Epithelial cell of umbilical artery (primary cell): ENCODE results near the gene CD3E. TPM values are rescaled to one million over a fixed set of nuclear protein-coding genes. Genes with fewer than 3 reads are reported as not detected.

Experiments
- total RNA-seq: library from RNA; depleted of rRNA; stranded (reverse); fragments of >200 nt; gene quantifications from 2 replicates; pipeline ENCODE4 v1.2.3, GENCODE V29; 2014

CD3E gene
- not detected in 2 replicates for total RNA-seq

DNA sequence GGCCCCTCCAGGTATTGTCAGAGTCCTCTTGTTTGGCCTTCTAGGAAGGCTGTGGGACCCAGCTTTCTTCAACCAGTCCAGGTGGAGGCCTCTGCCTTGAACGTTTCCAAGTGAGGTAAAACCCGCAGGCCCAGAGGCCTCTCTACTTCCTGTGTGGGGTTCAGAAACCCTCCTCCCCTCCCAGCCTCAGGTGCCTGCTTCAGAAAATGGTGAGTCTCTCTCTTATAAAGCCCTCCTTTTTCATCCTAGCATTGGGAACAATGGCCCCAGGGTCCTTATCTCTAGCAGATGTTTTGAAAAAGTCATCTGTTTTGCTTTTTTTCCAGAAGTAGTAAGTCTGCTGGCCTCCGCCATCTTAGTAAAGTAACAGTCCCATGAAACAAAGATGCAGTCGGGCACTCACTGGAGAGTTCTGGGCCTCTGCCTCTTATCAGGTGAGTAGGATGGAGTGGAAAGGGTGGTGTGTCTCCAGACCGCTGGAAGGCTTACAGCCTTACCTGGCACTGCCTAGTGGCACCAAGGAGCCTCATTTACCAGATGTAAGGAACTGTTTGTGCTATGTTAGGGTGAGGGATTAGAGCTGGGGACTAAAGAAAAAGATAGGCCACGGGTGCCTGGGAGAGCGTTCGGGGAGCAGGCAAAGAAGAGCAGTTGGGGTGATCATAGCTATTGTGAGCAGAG lies at the start of gene CD3E:
CD3E (plus strand) TSS at position 163 of the 681 bp plus-strand sequence; CDS start at position 386, 223 bp downstream.

DNA sequence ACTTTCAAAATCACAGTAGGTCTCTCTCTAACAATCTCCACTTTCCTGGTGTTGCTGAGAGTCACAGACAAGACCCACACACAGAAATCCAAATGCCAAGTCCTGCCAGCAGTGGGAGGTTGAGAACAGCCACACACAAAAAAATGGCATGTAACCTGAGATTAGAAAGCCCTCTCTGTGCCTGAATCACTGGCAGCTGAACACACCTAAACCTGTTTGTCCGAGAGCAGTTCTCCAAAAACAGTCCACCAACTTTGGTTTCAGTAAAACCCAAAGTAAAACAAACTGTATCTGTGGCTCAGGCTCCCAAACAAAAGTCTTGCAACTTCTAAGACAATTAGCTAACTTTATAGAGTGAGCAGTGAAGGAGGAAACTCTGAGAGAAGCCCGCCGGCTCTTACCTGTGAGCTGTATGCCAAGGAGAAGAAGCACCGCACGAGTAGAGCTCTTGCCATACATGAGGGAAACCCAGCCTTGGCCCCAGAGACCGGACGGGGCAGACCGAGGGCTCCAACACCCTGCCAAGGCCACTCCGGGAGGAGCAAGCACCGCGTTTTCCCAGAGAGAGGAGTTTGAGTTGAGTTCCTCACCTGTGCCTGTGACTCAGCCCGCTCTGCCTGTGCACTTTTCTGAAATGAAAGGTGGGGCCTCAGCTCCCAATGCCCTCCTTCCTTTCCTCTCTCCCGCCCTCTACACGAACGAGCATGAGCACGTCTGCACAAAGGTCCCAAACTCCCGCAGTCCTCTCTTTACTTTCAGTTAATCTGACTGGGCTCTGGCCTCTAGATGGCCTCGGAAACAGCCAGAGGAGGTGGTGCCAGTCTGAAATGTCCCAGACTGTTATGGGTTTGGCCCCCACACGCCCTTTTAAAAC lies 40.6 kb upstream of the CD3E start, which contains the start of gene MPZL2:
MPZL2 (minus strand) TSS at position 603 of the 874 bp plus-strand sequence; CDS start at position 459, 144 bp downstream.

GRCh38 chr11:118342503-118343161 lies 38.1 kb downstream of the CD3E start, which contains the start of gene CD3D:
CD3D (minus strand) TSS chr11:118342705; CDS start chr11:118342607, 98 bp downstream.

DNA sequence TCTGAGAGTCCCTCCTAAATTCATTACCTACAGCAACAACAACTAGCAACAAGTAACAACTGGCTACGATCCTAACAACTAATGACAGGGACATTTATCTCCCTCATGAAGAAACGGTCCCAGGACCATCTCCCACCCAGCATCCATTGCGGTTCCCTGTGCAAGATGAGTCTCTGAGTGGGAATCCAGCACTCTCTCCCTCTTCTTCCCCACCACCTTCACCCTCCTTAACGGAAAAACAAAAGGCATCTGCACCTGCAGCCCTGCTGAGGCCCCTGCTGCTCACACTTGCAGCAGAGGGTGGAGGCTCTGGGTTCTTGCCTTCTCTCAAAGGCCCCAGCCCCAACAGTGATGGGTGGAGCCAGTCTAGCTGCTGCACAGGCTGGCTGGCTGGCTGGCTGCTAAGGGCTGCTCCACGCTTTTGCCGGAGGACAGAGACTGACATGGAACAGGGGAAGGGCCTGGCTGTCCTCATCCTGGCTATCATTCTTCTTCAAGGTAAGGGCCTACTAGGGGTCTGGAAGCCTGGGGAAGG lies 39.5 kb downstream of the CD3E start, which contains the start of gene CD3G:
CD3G (plus strand) TSS at position 364 of the 535 bp plus-strand sequence; CDS start at position 444, 80 bp downstream.

DNA sequence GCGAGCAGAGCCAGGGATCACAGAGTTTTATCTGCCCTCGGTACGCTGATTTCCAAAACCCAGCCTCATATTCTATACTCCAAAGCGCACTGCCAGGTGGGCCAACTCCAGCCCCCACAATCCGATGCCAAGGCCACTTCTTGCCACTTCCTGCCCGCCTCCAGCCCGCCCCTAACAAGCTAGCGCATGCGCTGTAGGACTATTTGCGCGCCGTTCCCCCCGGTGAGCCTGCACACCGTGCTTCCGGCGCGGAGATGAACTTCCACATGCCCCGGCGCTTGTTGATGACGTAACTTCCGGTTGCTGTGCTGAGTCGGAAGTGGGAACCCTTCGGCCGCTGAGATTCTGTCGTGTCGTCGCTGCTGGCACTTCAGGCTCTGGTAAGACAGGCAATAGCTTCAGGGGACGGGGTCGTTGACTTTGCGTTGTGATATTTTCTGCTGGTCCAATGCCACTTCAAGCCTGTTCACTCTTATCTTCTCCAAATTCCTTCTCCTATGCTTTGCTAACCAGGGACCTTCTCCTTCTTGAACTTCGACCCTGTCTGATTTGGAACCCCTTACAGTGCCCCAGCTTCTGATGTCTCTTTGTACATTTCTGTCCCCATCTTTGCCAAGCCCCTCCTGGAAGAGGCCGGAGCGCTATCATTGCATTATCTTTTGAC lies 54.9 kb downstream of the CD3E start, which contains the start of gene UBE4A:
UBE4A (plus strand) TSS at position 306 of the 664 bp plus-strand sequence. CDS start 5,481 bp downstream, outside the sequence.

Other genes with a start within 250 kb of the CD3E start
- gene TMPRSS4, start 227.7 kb upstream of the CD3E start, total RNA-seq: not detected in 2 replicates
- gene SMIM35, start 217.8 kb upstream of the CD3E start, total RNA-seq: not detected in 2 replicates
- gene SCN4B, start 151.9 kb upstream of the CD3E start, total RNA-seq: under 0.01 and 0.15 TPM in 2 replicates
- gene SCN2B, start 128.1 kb upstream of the CD3E start, total RNA-seq: not detected in 2 replicates
- 0.65 and 1.2 TPM in 2 replicates for gene JAML, start 79.7 kb upstream of the CD3E start, total RNA-seq
- 14.6 and 20.1 TPM in 2 replicates for gene MPZL3, start 52.4 kb upstream of the CD3E start, total RNA-seq
- gene MPZL2, start 40.4 kb upstream of the CD3E start, total RNA-seq: 82.5 and 180 TPM in 2 replicates
- gene CD3D, start 38.0 kb downstream of the CD3E start, total RNA-seq: not detected in 2 replicates
- gene CD3G, start 39.6 kb downstream of the CD3E start, total RNA-seq: not detected in 2 replicates
- gene UBE4A, start 54.9 kb downstream of the CD3E start, total RNA-seq: 24.7 and 29.3 TPM in 2 replicates
- 52.9 and 155 TPM in 2 replicates for gene ATP5MG, start 96.9 kb downstream of the CD3E start, total RNA-seq
- 14.9 and 40.0 TPM in 2 replicates for gene KMT2A, start 131.8 kb downstream of the CD3E start, total RNA-seq
- gene TTC36, start 222.7 kb downstream of the CD3E start, total RNA-seq: 0.65 TPM in 1 of 2 replicates, not detected in the other
- 12.3 and 21.4 TPM in 2 replicates for gene TMEM25, start 226.5 kb downstream of the CD3E start, total RNA-seq